ENCODE measurements around the gene GPC6. TPM values are rescaled to one million over a fixed set of nuclear protein-coding genes. Genes with fewer than 3 reads are reported as not detected.

The GPC6 gene
- total and polyA plus RNA-seq, 2 donors (not counting 1 experiment from before 2014, with no cell fraction given) = not detected

DNA sequence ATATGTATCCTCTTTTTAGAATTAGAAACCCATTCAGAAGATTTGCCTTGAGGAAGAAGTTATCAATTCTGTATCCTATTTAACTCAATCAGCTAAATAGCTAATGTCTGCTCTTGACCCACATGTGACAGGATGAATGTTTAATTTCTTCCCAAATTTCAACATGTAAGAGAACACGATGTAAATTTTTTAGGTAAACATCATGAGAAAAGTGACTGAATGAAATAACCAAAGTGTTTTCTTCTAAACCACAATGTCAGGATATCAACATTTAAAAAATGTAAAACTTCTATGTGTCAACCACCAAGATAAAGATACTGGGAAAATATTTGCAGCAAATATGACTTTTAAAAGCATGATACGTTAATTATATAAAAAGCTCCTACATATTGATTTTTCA, 950.4 kb downstream of the GPC6 start:
- ChIA-PET CTCF (no interaction called here), POLR2A (no interaction called here)
- no CpG with 5 or more reads among the region's 2 CpGs for WGBS (ENCODE audit: insufficient coverage)

DNA sequence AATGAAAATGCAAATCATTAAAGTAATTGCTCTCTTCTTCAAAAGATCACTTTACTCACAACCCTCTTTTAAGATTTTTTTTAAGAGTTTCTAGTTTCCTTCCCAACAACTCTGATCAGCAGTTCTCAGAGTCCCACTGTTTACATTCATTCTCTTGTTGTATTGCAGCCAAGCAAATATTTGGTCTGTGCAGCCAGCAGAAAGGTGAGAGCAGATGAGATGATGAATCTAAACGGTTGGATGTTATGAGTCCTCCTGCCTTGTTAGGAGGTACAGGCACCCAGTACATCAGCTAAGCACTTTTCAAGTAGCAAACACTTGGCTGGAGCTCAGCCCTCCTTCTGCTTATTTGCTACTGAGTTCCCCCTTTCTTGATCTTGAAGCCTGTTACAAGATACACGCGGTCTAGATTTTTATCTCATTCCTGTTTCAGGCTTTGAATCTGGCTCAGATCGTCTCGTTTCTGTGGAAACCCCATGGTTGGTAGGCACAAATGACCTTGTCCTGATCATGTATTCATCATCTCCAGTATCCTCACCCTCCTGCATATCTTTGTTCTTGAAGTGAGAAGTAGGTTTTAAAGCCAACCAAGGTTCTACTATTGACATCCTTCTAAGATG, 952.1 kb downstream of the GPC6 start:
- Histone ChIP-seq H2AFZ (ENCODE audit: insufficient read depth, low read depth, low read length, poor library complexity, severe bottlenecking) (no peak overlapping the region), H3K36me3 (replicated peaks in 1 of 2; ENCODE audit: control extremely low read depth in 1 of 2, control insufficient read depth in 1 of 2, extremely low read depth in 1 of 2, insufficient read depth in 2 of 2, low read length in 1 of 2) (no peaks in the 10 kb centered on the region), H3K9me3 (ENCODE audit: control extremely low read depth in 1 of 3, control insufficient read depth in 2 of 3, insufficient read depth in 1 of 3, low read length in 2 of 3) (peaks cover 0 to 3% (median 0%) of the 10 kb centered on the region in 3 donors), H3K27me3 (replicated peaks in 1 of 4; ENCODE audit: control extremely low read depth in 1 of 4, control insufficient read depth in 3 of 4, insufficient read depth in 4 of 4, low read length in 3 of 4) (no peaks in the 10 kb centered on the region), H4K20me1 (ENCODE audit: control insufficient read depth, insufficient read depth, low read length, poor library complexity, severe bottlenecking) (no peaks in the 10 kb centered on the region), H3K27ac (ENCODE audit: low read length in 2 of 2) (no peak overlapping the region), H3K4me3 (ENCODE audit: control extremely low read depth in 1 of 5, extremely low read depth in 1 of 5, insufficient read depth in 1 of 5, low read depth in 2 of 5, low read length in 4 of 5) (no peak overlapping the region), H3K9ac (ENCODE audit: low read length) (no peak overlapping the region), H3K79me2 (ENCODE audit: control insufficient read depth, insufficient read depth, low read length) (no peaks in the 10 kb centered on the region), H3K4me2 (replicated peaks; ENCODE audit: low read depth, low read length, poor library complexity, severe bottlenecking) (no peak overlapping the region), H3K4me1 (ENCODE audit: control insufficient read depth in 2 of 2, insufficient read depth in 2 of 2, low read length in 2 of 2) (no peaks in the 10 kb centered on the region)
- DNase-seq = no peak
- intact Hi-C loops (cut with micrococcal nuclease) = no loop called here
- H3K9me3 Mint-ChIP-seq (ENCODE audit: insufficient read depth) = no peaks in the 10 kb centered on the region
- ATAC-seq (ENCODE audit: low read depth) = no peak
- no peak for TF ChIP-seq EZH2 (IDR thresholded peaks at IDR 0.05; ENCODE audit: borderline replicate concordance, insufficient read depth, low read depth, low read length, poor library complexity, severe bottlenecking)
- TF ChIP-seq, protein P1, sequence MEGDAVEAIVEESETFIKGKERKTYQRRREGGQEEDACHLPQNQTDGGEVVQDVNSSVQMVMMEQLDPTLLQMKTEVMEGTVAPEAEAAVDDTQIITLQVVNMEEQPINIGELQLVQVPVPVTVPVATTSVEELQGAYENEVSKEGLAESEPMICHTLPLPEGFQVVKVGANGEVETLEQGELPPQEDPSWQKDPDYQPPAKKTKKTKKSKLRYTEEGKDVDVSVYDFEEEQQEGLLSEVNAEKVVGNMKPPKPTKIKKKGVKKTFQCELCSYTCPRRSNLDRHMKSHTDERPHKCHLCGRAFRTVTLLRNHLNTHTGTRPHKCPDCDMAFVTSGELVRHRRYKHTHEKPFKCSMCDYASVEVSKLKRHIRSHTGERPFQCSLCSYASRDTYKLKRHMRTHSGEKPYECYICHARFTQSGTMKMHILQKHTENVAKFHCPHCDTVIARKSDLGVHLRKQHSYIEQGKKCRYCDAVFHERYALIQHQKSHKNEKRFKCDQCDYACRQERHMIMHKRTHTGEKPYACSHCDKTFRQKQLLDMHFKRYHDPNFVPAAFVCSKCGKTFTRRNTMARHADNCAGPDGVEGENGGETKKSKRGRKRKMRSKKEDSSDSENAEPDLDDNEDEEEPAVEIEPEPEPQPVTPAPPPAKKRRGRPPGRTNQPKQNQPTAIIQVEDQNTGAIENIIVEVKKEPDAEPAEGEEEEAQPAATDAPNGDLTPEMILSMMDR (IDR thresholded peaks at IDR 0.05) = no peak
- 40% methylated on average over 5 of the region's 5 CpGs for WGBS (ENCODE audit: insufficient coverage)
- H3K27ac Mint-ChIP-seq = no peak overlapping the region
- ChIA-PET CTCF (no interaction called here), POLR2A (no interaction called here)
- no peak overlapping the region for H3K4me3 Mint-ChIP-seq
- peaks cover 3% of the 10 kb centered on the region for H3K4me1 Mint-ChIP-seq
- no peaks in the 10 kb centered on the region for H3K27me3 Mint-ChIP-seq

More for the DNA sequence above, 950.4 kb downstream of the GPC6 start:
- no peaks in the 10 kb centered on the region for H3K9me3 Mint-ChIP-seq (ENCODE audit: insufficient read depth)
- DNase-seq = no peak
- Histone ChIP-seq H3K4me3 (ENCODE audit: control extremely low read depth in 1 of 5, extremely low read depth in 1 of 5, insufficient read depth in 1 of 5, low read depth in 2 of 5, low read length in 4 of 5) (no peak overlapping the region), H2AFZ (ENCODE audit: insufficient read depth, low read depth, low read length, poor library complexity, severe bottlenecking) (no peak overlapping the region), H3K9me3 (ENCODE audit: control extremely low read depth in 1 of 3, control insufficient read depth in 2 of 3, insufficient read depth in 1 of 3, low read length in 2 of 3) (no peaks in the 10 kb centered on the region), H3K27me3 (replicated peaks in 1 of 4; ENCODE audit: control extremely low read depth in 1 of 4, control insufficient read depth in 3 of 4, insufficient read depth in 4 of 4, low read length in 3 of 4) (no peaks in the 10 kb centered on the region), H3K4me2 (replicated peaks; ENCODE audit: low read depth, low read length, poor library complexity, severe bottlenecking) (no peak overlapping the region), H3K27ac (ENCODE audit: low read length in 2 of 2) (no peak overlapping the region), H3K4me1 (ENCODE audit: control insufficient read depth in 2 of 2, insufficient read depth in 2 of 2, low read length in 2 of 2) (no peaks in the 10 kb centered on the region), H3K79me2 (ENCODE audit: control insufficient read depth, insufficient read depth, low read length) (no peaks in the 10 kb centered on the region), H3K36me3 (replicated peaks in 1 of 2; ENCODE audit: control extremely low read depth in 1 of 2, control insufficient read depth in 1 of 2, extremely low read depth in 1 of 2, insufficient read depth in 2 of 2, low read length in 1 of 2) (no peaks in the 10 kb centered on the region), H4K20me1 (ENCODE audit: control insufficient read depth, insufficient read depth, low read length, poor library complexity, severe bottlenecking) (no peaks in the 10 kb centered on the region), H3K9ac (ENCODE audit: low read length) (no peak overlapping the region)
- no peaks in the 10 kb centered on the region for H3K27me3 Mint-ChIP-seq
- intact Hi-C loops (cut with micrococcal nuclease) = no loop called here
- no peaks in the 10 kb centered on the region for H3K4me1 Mint-ChIP-seq
- TF ChIP-seq, protein P1 (IDR thresholded peaks at IDR 0.05) = no peak
- no peak for TF ChIP-seq EZH2 (IDR thresholded peaks at IDR 0.05; ENCODE audit: borderline replicate concordance, insufficient read depth, low read depth, low read length, poor library complexity, severe bottlenecking)
- no peak for ATAC-seq (ENCODE audit: low read depth)
- no peak overlapping the region for H3K4me3 Mint-ChIP-seq
- H3K27ac Mint-ChIP-seq = no peak overlapping the region

All from B cell (primary cell).